Natural killer cell treated with Interleukin-12 subunit alpha and Interleukin-12 subunit beta and Interleukin-15 and Interleukin-18, amount 100 ng/mL, for 72 hours (primary cell): ENCODE results near the gene ROBO1. TPM values are rescaled to one million over a fixed set of nuclear protein-coding genes. Genes with fewer than 3 reads are reported as not detected.

ENCODE experiments used
- ATAC-seq, 2 donors: fragments of 150-1000 bp; cut with Tn5 transposase in 1 of 2; sonication (Bioruptor Pico), chemical (Tn5 transposase) in 1 of 2; 2 replicates each; pipeline ENCODE4 v1.10.0; 2021
- DNase-seq: peaks from one replicate; pipeline ENCODE4 v3.0.0; 2022; ENCODE audit warnings: low spot score
- H3K27ac Mint-ChIP-seq, 2 donors: 1 replicate in 1 of 2; 2 replicates in 1 of 2; pipeline ENCODE4 v1.8.0; 2022; ENCODE audit warnings: mixed read lengths in 2 of 2, mild to moderate bottlenecking in 1 of 2, moderate library complexity in 1 of 2
- H3K27me3 Mint-ChIP-seq, 2 donors: 1 replicate in 1 of 2; 2 replicates in 1 of 2; pipeline ENCODE4 v1.8.0; 2022; ENCODE audit warnings: mixed read lengths in 2 of 2
- H3K36me3 Mint-ChIP-seq: one replicate; pipeline ENCODE4 v1.8.0; 2022; ENCODE audit warnings: mixed read lengths
- H3K4me1 Mint-ChIP-seq, 2 donors: 1 replicate in 1 of 2; 2 replicates in 1 of 2; pipeline ENCODE4 v1.8.0; 2022; ENCODE audit warnings: low read depth in 2 of 2, mixed read lengths in 2 of 2, mild to moderate bottlenecking in 1 of 2
- H3K4me3 Mint-ChIP-seq: one replicate; pipeline ENCODE4 v1.8.0; 2022; ENCODE audit warnings: mixed read lengths
- H3K9me3 Mint-ChIP-seq: 2 replicates; pipeline ENCODE4 v1.8.0; 2022; ENCODE audit warnings: mixed read lengths
- total RNA-seq, 2 donors: library from RNA; stranded (reverse); gene quantifications; one replicate each; pipeline ENCODE4 v1.2.3, GENCODE V29; 2022

Gene ROBO1
- total RNA-seq, 2 donors from 2014 or later, result 0.05 TPM; not detected in 1

GRCh38 chr3:78832785-78833204, 935.0 kb downstream of the ROBO1 start:
- ATAC-seq (no peak), DNase-seq (no peak)
- no peaks in the 10 kb centered on the region for H3K27me3 Mint-ChIP-seq
- H3K36me3 Mint-ChIP-seq, result no peaks in the 10 kb centered on the region
- H3K4me1 Mint-ChIP-seq, result no peaks in the 10 kb centered on the region
- no peak overlapping the region for H3K27ac Mint-ChIP-seq
- H3K4me3 Mint-ChIP-seq, result no peak overlapping the region
- H3K9me3 Mint-ChIP-seq, result peaks cover 8% of the 10 kb centered on the region

GRCh38 chr3:78831446-78831972, 936.3 kb downstream of the ROBO1 start:
- DNase-seq (no peak), ATAC-seq (no peak)
- H3K27ac Mint-ChIP-seq, result no peak overlapping the region
- no peaks in the 10 kb centered on the region for H3K36me3 Mint-ChIP-seq
- H3K4me3 Mint-ChIP-seq, result no peak overlapping the region
- H3K9me3 Mint-ChIP-seq, result peaks cover 11% of the 10 kb centered on the region
- no peaks in the 10 kb centered on the region for H3K27me3 Mint-ChIP-seq
- no peaks in the 10 kb centered on the region for H3K4me1 Mint-ChIP-seq

- ATAC-seq (no peak), DNase-seq (no peak)
- Mint-ChIP-seq H3K4me1 (no peaks in the 10 kb centered on the region), H3K9me3 (peaks cover 13% of the 10 kb centered on the region), H3K36me3 (no peaks in the 10 kb centered on the region), H3K4me3 (no peak overlapping the region), H3K27me3 (no peaks in the 10 kb centered on the region), H3K27ac (no peak overlapping the region)
These were observed 937.3 kb downstream of the ROBO1 start for GRCh38 chr3:78830470-78830869.

- no peak for DNase-seq
- peaks cover 13% of the 10 kb centered on the region for H3K9me3 Mint-ChIP-seq
- H3K4me1 Mint-ChIP-seq, result no peaks in the 10 kb centered on the region
- no peak overlapping the region for H3K27ac Mint-ChIP-seq
- no peaks in the 10 kb centered on the region for H3K27me3 Mint-ChIP-seq
- no peak overlapping the region for H3K4me3 Mint-ChIP-seq
- no peaks in the 10 kb centered on the region for H3K36me3 Mint-ChIP-seq
- no peak for ATAC-seq
These were observed 940.2 kb downstream of the ROBO1 start for GRCh38 chr3:78827618-78828017.

- no peaks in the 10 kb centered on the region for H3K4me1 Mint-ChIP-seq
These were observed 942.0 kb downstream of the ROBO1 start for GRCh38 chr3:78825858-78826215.

GRCh38 chr3:78825118-78825857, 942.5 kb downstream of the ROBO1 start:
- Mint-ChIP-seq H3K4me1 (no peaks in the 10 kb centered on the region), H3K9me3 (peaks cover 12% of the 10 kb centered on the region), H3K27me3 (no peaks in the 10 kb centered on the region), H3K4me3 (no peak overlapping the region), H3K36me3 (no peaks in the 10 kb centered on the region), H3K27ac (no peak overlapping the region)
- ATAC-seq, result no peak
- DNase-seq, result no peak

More at GRCh38 chr3:78825858-78826215, 942.0 kb downstream of the ROBO1 start:
- DNase-seq (no peak), ATAC-seq (no peak)
- no peak overlapping the region for H3K4me3 Mint-ChIP-seq
- no peaks in the 10 kb centered on the region for H3K27me3 Mint-ChIP-seq
- H3K27ac Mint-ChIP-seq, result no peak overlapping the region
- no peaks in the 10 kb centered on the region for H3K36me3 Mint-ChIP-seq
- H3K9me3 Mint-ChIP-seq, result peaks cover 13% of the 10 kb centered on the region

GRCh38 chr3:78823859-78824258, 943.9 kb downstream of the ROBO1 start:
- peaks cover 5% of the 10 kb centered on the region for H3K36me3 Mint-ChIP-seq
- ATAC-seq (no peak), DNase-seq (no peak)
- H3K9me3 Mint-ChIP-seq, result peaks cover 8% of the 10 kb centered on the region
- no peaks in the 10 kb centered on the region for H3K27me3 Mint-ChIP-seq
- H3K27ac Mint-ChIP-seq, result no peak overlapping the region
- no peaks in the 10 kb centered on the region for H3K4me1 Mint-ChIP-seq
- no peak overlapping the region for H3K4me3 Mint-ChIP-seq

GRCh38 chr3:78823434-78823833, 944.4 kb downstream of the ROBO1 start:
- Mint-ChIP-seq H3K4me1 (no peaks in the 10 kb centered on the region), H3K27ac (no peak overlapping the region), H3K27me3 (no peaks in the 10 kb centered on the region), H3K4me3 (no peak overlapping the region), H3K9me3 (peaks cover 8% of the 10 kb centered on the region), H3K36me3 (peaks cover 5% of the 10 kb centered on the region)
- DNase-seq (no peak), ATAC-seq (no peak)

- Mint-ChIP-seq H3K27ac (no peak overlapping the region), H3K27me3 (no peaks in the 10 kb centered on the region), H3K4me3 (no peak overlapping the region), H3K4me1 (no peaks in the 10 kb centered on the region), H3K36me3 (peaks cover 5% of the 10 kb centered on the region), H3K9me3 (peaks cover 8% of the 10 kb centered on the region)
- no peak for DNase-seq
- no peak for ATAC-seq
These were observed 945.1 kb downstream of the ROBO1 start for GRCh38 chr3:78822726-78823125.

GRCh38 chr3:78820542-78820941, 947.3 kb downstream of the ROBO1 start:
- no peak for DNase-seq
- H3K27me3 Mint-ChIP-seq, result no peaks in the 10 kb centered on the region
- no peaks in the 10 kb centered on the region for H3K4me1 Mint-ChIP-seq
- H3K4me3 Mint-ChIP-seq, result no peak overlapping the region
- H3K36me3 Mint-ChIP-seq, result peaks cover 5% of the 10 kb centered on the region
- no peak for ATAC-seq
- H3K27ac Mint-ChIP-seq, result no peak overlapping the region
- peaks cover 2% of the 10 kb centered on the region for H3K9me3 Mint-ChIP-seq

GRCh38 chr3:78818161-78818985, 949.4 kb downstream of the ROBO1 start:
- ATAC-seq (no peak), DNase-seq (no peak)
- no peaks in the 10 kb centered on the region for H3K27me3 Mint-ChIP-seq
- H3K9me3 Mint-ChIP-seq, result peaks cover 2% of the 10 kb centered on the region
- H3K4me3 Mint-ChIP-seq, result no peak overlapping the region
- peaks cover 5% of the 10 kb centered on the region for H3K36me3 Mint-ChIP-seq
- no peaks in the 10 kb centered on the region for H3K4me1 Mint-ChIP-seq
- H3K27ac Mint-ChIP-seq, result no peak overlapping the region

- no peak overlapping the region for H3K4me3 Mint-ChIP-seq
- H3K27me3 Mint-ChIP-seq, result no peaks in the 10 kb centered on the region
- no peak overlapping the region for H3K27ac Mint-ChIP-seq
- peaks cover 11% of the 10 kb centered on the region for H3K9me3 Mint-ChIP-seq
- no peak for ATAC-seq
- DNase-seq, result no peak
- H3K4me1 Mint-ChIP-seq, result no peaks in the 10 kb centered on the region
- H3K36me3 Mint-ChIP-seq, result peaks cover 5% of the 10 kb centered on the region
These were observed 952.8 kb downstream of the ROBO1 start for GRCh38 chr3:78814893-78815562.

GRCh38 chr3:78812166-78812565, 955.6 kb downstream of the ROBO1 start:
- ATAC-seq (no peak), DNase-seq (no peak)
- no peaks in the 10 kb centered on the region for H3K36me3 Mint-ChIP-seq
- H3K27me3 Mint-ChIP-seq, result no peaks in the 10 kb centered on the region
- no peak overlapping the region for H3K27ac Mint-ChIP-seq
- H3K4me1 Mint-ChIP-seq, result no peaks in the 10 kb centered on the region
- H3K9me3 Mint-ChIP-seq, result peaks cover 9% of the 10 kb centered on the region
- H3K4me3 Mint-ChIP-seq, result no peak overlapping the region

- no peak for DNase-seq
- no peaks in the 10 kb centered on the region for H3K4me1 Mint-ChIP-seq
- no peak for ATAC-seq
- H3K27ac Mint-ChIP-seq, result no peak overlapping the region
- H3K4me3 Mint-ChIP-seq, result no peak overlapping the region
- no peaks in the 10 kb centered on the region for H3K27me3 Mint-ChIP-seq
- H3K36me3 Mint-ChIP-seq, result no peaks in the 10 kb centered on the region
- H3K9me3 Mint-ChIP-seq, result peaks cover 14% of the 10 kb centered on the region
These were observed 957.8 kb downstream of the ROBO1 start for GRCh38 chr3:78809966-78810365.
